Subcutaneous adipose tissue (tissue), 4 donors: ENCODE measurements around the gene MUC5AC. TPM values are rescaled to one million over a fixed set of nuclear protein-coding genes. Genes with fewer than 3 reads are reported as not detected.

Experiments used
- CTCF ChIP-seq: fragments of 450-650 bp; IDR thresholded peaks from one replicate; pipeline ENCODE4 v1.5.1; 2016; ENCODE audit warnings: low read depth, mild to moderate bottlenecking, control low read depth, antibody characterized with exemption, moderate library complexity
- total RNA-seq, 4 donors: library from RNA; depleted of rRNA; stranded (reverse); fragments of >200 nt; gene quantifications; one replicate each; pipeline ENCODE4 v1.1.0, GENCODE V29; 2016

MUC5AC gene
- total RNA-seq, 4 donors from 2014 or later: not detected

- no peak for TF ChIP-seq CTCF
Observed at GRCh38 chr11:1112351-1113191, 45.2 kb upstream of the MUC5AC start.

DNA sequence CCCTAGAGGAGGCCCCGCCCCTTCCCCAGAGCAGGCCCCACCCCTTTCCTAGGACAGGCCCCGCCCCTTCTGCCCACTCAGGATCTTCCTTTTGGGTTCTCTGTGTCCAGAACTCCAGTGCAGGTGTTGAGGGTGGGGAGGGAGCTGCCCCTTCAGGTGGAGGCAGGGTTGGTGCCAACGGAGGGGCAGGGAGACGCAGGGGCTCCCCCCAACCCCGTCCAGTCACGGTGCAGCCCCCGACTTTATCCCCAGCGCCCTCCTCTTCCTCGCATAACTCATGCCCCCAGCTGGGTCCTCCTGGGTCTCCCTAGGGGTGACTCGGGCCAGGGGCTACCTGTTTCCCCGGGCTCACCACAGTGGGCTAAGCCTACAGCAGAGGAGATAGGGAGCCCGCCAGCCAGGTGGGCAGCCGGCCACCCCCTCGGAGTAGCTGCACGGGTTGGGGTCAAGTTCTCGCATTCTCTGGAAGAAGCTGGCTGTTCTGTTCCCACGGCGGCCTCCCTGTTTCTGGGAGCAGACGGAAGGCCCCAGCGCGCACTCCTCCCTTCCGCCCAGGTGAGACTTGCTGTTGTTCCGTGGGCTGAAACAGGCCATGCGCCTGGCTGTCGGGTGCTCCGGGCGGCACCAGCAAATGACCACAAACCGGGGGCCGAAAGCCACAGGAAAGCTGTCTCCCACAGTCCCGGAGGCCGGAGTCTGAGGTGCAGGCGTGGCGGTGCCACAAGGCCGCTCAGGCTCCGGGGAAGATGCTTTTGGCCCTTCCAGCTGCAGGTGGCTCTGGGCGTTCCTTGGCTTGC lies 44.1 kb upstream of the MUC5AC start:
- no peak for TF ChIP-seq CTCF

DNA sequence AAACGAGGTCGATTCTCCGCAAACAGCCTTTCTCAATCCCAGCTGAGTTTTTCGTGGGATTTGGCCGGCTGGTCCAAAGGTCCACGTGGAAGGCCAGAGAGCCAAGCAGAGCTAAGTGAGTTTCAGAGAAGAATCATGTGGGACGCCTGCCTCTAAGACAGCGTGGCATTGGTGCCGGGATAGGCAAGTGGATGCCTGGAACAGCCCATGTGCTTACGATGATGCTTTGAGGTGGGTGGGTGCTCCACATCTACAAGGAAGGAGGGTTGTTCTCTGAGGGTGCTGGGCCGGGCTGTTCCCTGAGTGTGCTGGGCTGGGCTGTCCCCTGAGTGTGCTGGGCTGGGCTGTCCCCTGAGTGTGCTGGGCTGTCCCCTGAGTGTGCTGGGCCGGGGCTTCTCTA lies 41.6 kb upstream of the MUC5AC start:
- no peak for TF ChIP-seq CTCF

- TF ChIP-seq CTCF: no peak
Observed at GRCh38 chr11:1116666-1117390, 40.9 kb upstream of the MUC5AC start.

- no peak for TF ChIP-seq CTCF
Observed at GRCh38 chr11:1117992-1118391, 39.8 kb upstream of the MUC5AC start.

DNA sequence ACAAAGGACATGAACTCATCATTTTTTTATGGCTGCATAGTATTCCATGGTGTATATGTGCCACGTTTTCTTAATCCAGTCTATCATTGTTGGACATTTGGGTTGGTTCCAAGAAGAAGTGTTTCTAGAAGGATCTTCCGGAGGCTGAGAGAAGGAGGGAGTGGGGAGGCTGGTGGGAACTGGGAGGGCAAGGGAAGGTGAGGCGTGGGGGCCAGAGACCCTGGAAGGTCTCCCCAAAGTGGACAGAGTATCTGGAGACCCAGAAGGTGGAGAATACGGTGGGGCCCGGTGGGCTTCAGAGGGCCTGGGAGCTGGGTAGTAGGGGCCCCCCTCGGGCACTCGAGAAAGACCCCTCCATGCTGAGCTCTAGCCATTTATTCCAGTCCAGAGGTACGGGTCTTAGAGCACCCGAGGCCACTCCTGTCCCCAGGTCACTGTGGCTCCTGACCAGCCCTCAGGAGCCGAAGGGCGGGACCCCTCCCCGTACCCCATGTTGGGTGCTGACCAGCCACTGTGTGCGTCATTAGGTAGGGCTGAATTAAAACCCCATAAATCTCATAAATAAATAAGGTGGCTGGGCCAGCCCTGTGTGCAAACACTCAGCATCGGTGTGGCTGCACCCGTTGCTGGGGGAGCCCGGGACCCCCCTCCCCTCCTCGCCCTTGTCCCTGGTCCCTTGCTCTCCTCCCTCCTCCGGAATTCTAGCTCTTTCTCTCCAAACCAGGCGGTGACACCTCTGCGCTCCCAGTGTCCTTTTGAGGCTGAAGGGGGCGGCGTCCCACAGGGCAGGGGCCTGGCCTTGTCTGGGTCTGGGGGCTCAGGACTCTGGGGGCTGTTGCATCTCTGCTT lies 38.8 kb upstream of the MUC5AC start:
- TF ChIP-seq CTCF: no peak
